ENCODE data around the gene GPER1. TPM values are rescaled to one million over a fixed set of nuclear protein-coding genes. Genes with fewer than 3 reads are reported as not detected.

GPER1 gene
- total RNA-seq, 4 donors from 2014 or later, result 4.6 to 19.9 (median 11.0) TPM

DNA sequence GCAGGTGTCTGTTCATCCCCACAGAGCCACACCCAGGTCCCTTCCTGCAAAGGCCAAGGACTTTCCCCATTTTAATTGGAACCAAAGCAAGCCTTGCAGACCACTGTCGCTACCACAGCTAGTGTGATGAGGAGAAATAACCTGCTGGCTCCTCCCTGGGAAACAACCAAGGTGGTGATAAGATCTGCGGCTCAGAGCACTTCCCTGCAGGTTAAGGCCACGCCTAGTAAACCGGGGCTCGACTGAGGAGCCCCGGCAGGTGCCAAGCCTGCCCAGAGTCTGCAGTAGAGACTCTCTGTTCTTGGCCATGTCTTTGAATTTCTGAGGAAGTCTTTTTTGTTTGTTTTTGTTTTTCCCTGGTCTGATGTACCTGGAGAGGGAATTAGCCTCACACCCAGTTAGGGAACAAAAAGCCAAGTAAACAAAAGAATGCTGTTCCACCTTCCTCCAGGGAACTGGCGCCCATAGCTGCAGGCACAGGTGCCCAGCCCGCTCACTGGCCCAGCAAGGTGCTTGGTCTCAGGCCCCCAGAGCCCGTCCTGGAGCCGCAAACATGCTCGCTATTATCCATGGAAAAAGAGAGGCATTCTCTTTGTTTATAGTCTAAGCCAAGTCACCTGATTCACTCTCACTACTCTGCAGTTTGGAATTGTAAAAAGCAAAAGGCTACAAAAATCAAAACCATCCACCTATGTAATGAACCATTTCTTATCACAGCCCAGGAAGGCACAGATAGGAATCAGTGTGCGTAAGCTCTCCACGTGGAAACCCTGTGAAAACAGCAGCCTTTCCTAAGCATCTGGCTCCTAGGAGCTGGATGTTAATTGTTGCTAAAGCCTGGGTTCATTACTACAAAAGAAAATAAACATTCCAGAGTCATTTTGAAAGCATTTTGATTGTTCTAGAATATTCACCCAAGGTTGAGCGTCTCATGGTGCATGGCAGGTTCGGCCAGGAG, 40.9 kb upstream of the GPER1 start:
- Histone ChIP-seq H3K27me3 (no peaks in the 10 kb centered on the region), H3K4me1 (peaks cover 79 to 92% (median 90%) of the 10 kb centered on the region in 4 donors), H3K36me3 (no peaks in the 10 kb centered on the region), H3K4me3 (no peak overlapping the region), H3K27ac (replicated peaks in 1 of 4) (peak overlapping the region in 1 of 4 donors; percentile 1), H3K9me3 (no peaks in the 10 kb centered on the region)
- intact Hi-C loops (cut with DNase I), result no loop called here
- TF ChIP-seq, protein P1, sequence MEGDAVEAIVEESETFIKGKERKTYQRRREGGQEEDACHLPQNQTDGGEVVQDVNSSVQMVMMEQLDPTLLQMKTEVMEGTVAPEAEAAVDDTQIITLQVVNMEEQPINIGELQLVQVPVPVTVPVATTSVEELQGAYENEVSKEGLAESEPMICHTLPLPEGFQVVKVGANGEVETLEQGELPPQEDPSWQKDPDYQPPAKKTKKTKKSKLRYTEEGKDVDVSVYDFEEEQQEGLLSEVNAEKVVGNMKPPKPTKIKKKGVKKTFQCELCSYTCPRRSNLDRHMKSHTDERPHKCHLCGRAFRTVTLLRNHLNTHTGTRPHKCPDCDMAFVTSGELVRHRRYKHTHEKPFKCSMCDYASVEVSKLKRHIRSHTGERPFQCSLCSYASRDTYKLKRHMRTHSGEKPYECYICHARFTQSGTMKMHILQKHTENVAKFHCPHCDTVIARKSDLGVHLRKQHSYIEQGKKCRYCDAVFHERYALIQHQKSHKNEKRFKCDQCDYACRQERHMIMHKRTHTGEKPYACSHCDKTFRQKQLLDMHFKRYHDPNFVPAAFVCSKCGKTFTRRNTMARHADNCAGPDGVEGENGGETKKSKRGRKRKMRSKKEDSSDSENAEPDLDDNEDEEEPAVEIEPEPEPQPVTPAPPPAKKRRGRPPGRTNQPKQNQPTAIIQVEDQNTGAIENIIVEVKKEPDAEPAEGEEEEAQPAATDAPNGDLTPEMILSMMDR (IDR thresholded peaks at IDR 0.05), result no peak
- TF ChIP-seq POLR2A (IDR thresholded peaks at IDR 0.05; ENCODE audit: low read depth), result no peak
- TF ChIP-seq POLR2AphosphoS5 (IDR thresholded peaks at IDR 0.05), result no peak
- TF ChIP-seq EP300 (IDR thresholded peaks at IDR 0.05), result no peak
- WGBS, result 82% methylated on average over 15 of the region's 15 CpGs
- DNase-seq (ENCODE audit: extremely low spot score), result no peak

DNA sequence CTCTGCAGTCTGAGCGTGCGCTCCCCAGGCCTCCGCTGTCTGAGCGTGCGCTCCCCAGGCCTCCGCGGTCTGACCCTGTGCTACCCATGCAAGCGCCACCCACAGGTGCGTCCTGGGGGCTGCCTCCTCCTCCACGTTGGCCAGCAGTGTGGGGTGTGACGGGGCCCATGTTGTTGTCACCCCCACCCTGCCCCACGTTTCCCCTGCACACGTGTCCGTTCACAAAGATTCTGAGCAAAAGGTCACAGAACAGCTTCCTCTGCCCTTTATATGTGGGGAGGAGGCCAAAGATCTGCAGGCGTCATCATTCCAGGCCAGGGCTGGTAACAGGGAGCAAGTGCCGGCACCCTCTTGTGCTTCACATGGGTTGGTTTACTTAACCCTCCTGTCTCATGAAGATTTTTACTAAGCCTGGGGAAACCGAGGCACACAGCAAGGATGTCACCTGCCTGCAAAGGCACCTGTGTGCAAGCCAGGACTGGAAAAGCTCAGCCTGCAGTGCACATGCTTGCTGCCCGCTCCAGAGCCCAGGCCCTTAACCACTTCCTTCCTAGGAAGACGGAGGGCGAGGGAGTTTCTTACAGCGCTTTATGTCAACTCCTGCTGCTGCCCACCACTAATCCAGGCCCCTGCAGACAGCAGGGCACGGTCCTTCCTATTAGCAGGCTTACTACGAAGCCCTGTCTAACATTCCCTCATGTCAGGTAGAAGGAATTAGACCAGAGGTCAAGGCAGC, 38.7 kb upstream of the GPER1 start:
- Histone ChIP-seq H3K9me3 (no peaks in the 10 kb centered on the region), H3K27me3 (no peaks in the 10 kb centered on the region), H3K27ac (replicated peaks in 1 of 4) (peak overlapping the region in 3 of 4 donors; percentile 35 to 83 (median 41)), H3K36me3 (no peaks in the 10 kb centered on the region), H3K4me3 (no peak overlapping the region), H3K4me1 (peaks cover 79 to 96% (median 91%) of the 10 kb centered on the region in 4 donors)
- WGBS, result 77% methylated on average over 21 of the region's 23 CpGs
- intact Hi-C loops (cut with DNase I), result no loop called here
- DNase-seq (ENCODE audit: extremely low spot score), result no peak
- TF ChIP-seq POLR2AphosphoS5 (IDR thresholded peaks at IDR 0.05) (peak in 1 of 2 donors; percentile 37), POLR2A (IDR thresholded peaks at IDR 0.05; ENCODE audit: low read depth) (no peak)

DNA sequence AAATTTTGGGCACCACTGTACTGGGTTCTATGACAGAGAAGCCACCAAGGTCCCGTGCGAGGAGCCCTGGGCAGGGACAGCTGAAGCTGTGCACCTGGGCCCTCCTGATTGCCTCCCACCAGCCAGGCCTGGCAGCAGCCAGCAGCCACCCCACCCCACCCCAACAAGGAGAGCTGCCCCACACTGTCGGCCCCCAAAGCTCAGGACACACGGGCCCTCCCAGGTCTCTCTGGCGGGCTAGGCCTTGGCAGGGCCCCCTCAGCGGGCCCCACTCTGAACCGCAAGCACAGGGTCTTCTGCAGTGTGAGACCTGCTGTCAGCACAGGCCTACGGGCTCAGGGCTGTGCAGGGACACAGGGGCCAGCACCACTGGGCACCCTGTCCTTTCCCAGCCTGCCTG, 38.1 kb upstream of the GPER1 start:
- H3K36me3 ChIP-seq, result no peaks in the 10 kb centered on the region
- no peaks in the 10 kb centered on the region for H3K27me3 ChIP-seq
- WGBS, result no CpG with 5 or more reads among the region's 8 CpGs
- intact Hi-C loops (cut with DNase I), result no loop called here
- H3K9me3 ChIP-seq, result no peaks in the 10 kb centered on the region
- TF ChIP-seq EP300 (IDR thresholded peaks at IDR 0.05) (no peak), POLR2AphosphoS5 (IDR thresholded peaks at IDR 0.05) (no peak), POLR2A (IDR thresholded peaks at IDR 0.05; ENCODE audit: low read depth) (no peak)
- TF ChIP-seq, protein P1 (IDR thresholded peaks at IDR 0.05), result no peak
- no peak overlapping the region for H3K4me3 ChIP-seq
- peaks cover 85 to 100% (median 95%) of the 10 kb centered on the region in 4 donors for H3K4me1 ChIP-seq
- no peak for DNase-seq (ENCODE audit: extremely low spot score)
- H3K27ac ChIP-seq (replicated peaks in 1 of 4), result peak overlapping the region in 3 of 4 donors; percentile 35 to 83 (median 41)

DNA sequence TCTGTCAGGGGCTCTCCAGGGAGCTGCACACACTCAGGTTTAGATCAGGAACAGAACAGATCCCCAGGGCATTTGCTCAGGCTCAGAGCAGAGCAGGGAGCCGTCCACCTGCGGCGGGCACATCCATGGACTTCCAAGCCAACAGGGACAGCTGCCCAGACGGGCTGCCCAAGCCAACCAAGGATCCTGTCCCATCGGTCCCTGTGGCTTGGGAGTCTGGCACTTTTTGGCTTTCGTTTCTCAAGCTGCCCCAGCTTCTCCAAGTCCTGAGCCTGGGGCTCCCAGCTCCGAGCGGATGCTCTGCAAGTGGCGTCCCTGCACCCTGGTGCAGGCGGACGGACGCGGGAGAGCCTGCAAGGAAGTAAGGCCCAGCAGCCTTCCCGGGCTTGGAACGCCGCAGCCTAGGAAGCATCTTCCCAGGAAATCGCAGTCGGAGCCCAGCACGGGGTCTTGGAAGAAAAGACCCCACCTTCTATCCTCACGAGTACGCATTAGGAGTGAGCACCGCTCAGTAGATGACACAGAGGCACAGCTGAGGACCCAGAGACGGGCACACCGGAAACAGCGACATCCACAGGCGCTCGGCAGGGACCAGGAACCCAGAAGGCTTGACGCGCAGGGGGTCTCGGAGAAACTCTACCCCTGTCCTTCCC, 37.5 kb upstream of the GPER1 start:
- Histone ChIP-seq H3K4me1 (peaks cover 85 to 100% (median 95%) of the 10 kb centered on the region in 4 donors), H3K27ac (replicated peaks in 1 of 4) (peak overlapping the region; percentile 35 to 83 (median 69)), H3K36me3 (no peaks in the 10 kb centered on the region), H3K9me3 (no peaks in the 10 kb centered on the region), H3K4me3 (no peak overlapping the region), H3K27me3 (no peaks in the 10 kb centered on the region)
- intact Hi-C loops (cut with DNase I), result no loop called here
- no peak for DNase-seq (ENCODE audit: extremely low spot score)
- 91% methylated on average over 18 of the region's 30 CpGs for WGBS
- TF ChIP-seq EP300 (IDR thresholded peaks at IDR 0.05) (no peak), POLR2A (IDR thresholded peaks at IDR 0.05; ENCODE audit: low read depth) (no peak), POLR2AphosphoS5 (IDR thresholded peaks at IDR 0.05) (no peak)
- TF ChIP-seq, protein P1 (IDR thresholded peaks at IDR 0.05), result no peak
